WTC11 (cell line): ENCODE measurements around the gene DDX55. TPM values are rescaled to one million over a fixed set of nuclear protein-coding genes. Genes with fewer than 3 reads are reported as not detected.

Experiments used
- ATAC-seq: fragments of 200-7000 bp; cut with Tn5 transposase; 2 replicates; pipeline ENCODE4 v1.10.0; 2021; ENCODE audit warnings: mild to moderate bottlenecking, moderate library complexity
- CTCF ChIA-PET: fragments of 300-600 bp; sonication (Branson Sonifier 250); formaldehyde crosslinking; loops from one replicate; lab custom pipeline; 2021; ENCODE audit warnings: antibody characterized with exemption; lab: Charles Lee
- POLR2A ChIA-PET: fragments of 350-600 bp; sonication (Branson Sonifier 250); formaldehyde crosslinking; loops from one replicate; lab custom pipeline; 2021; ENCODE audit warnings: antibody characterized with exemption; lab: Charles Lee
- DNase-seq: peaks from one replicate; pipeline ENCODE4 v3.0.0; 2021; ENCODE audit warnings: low spot score
- H3K27ac Mint-ChIP-seq: 2 replicates; pipeline ENCODE4 v1.8.0; 2021; ENCODE audit warnings: mixed read lengths
- H3K27me3 Mint-ChIP-seq: 2 replicates; pipeline ENCODE4 v1.8.0; 2021; ENCODE audit warnings: low read depth, mild to moderate bottlenecking, moderate library complexity, mixed read lengths
- H3K36me3 Mint-ChIP-seq: 2 replicates; pipeline ENCODE4 v1.8.0; 2021; ENCODE audit warnings: mixed read lengths
- H3K4me1 Mint-ChIP-seq: 2 replicates; pipeline ENCODE4 v1.8.0; 2022; ENCODE audit warnings: mixed read lengths
- H3K4me3 Mint-ChIP-seq: 2 replicates; pipeline ENCODE4 v1.8.0; 2021; ENCODE audit warnings: mild to moderate bottlenecking, moderate library complexity, mixed read lengths
- H3K9me3 Mint-ChIP-seq: 2 replicates; pipeline ENCODE4 v1.8.0; 2021; ENCODE audit warnings: mixed read lengths
- CREB1 ChIP-seq: sonication (generic); formaldehyde crosslinking; IDR thresholded peaks from 2 replicates; pipeline ENCODE4 v1.8.0; 2023; ENCODE audit warnings: mild to moderate bottlenecking, missing genetic modification reagents
- E2F5 ChIP-seq: sonication (generic); formaldehyde crosslinking; IDR thresholded peaks from 2 replicates; pipeline ENCODE4 v1.8.1; 2022; ENCODE audit warnings: mild to moderate bottlenecking, moderate library complexity, missing genetic modification reagents
- ELF4 ChIP-seq: sonication (generic); formaldehyde crosslinking; IDR thresholded peaks from 2 replicates; pipeline ENCODE4 v1.8.1; 2022; ENCODE audit warnings: low read depth, mild to moderate bottlenecking, moderate library complexity, missing genetic modification reagents
- ESRRA ChIP-seq: sonication (generic); formaldehyde crosslinking; IDR thresholded peaks from 2 replicates; pipeline ENCODE4 v1.8.1; 2022; ENCODE audit warnings: mild to moderate bottlenecking, missing genetic modification reagents, borderline replicate concordance
- FOXJ3 ChIP-seq: sonication (generic); formaldehyde crosslinking; IDR thresholded peaks from 2 replicates; pipeline ENCODE4 v1.9.0; 2021; ENCODE audit warnings: missing genetic modification reagents, mild to moderate bottlenecking, borderline replicate concordance
- FOXP1 ChIP-seq: sonication (generic); formaldehyde crosslinking; IDR thresholded peaks from 2 replicates; pipeline ENCODE4 v1.8.0; 2022; ENCODE audit warnings: missing genetic modification reagents, mild to moderate bottlenecking, moderate library complexity, borderline replicate concordance
- IRF2 ChIP-seq: sonication (generic); formaldehyde crosslinking; IDR thresholded peaks from 2 replicates; pipeline ENCODE4 v1.8.0; 2022; ENCODE audit warnings: low read depth, missing genetic modification reagents, borderline replicate concordance
- JUN ChIP-seq: sonication (generic); formaldehyde crosslinking; IDR thresholded peaks from 2 replicates; pipeline ENCODE4 v1.8.0; 2023; ENCODE audit warnings: mild to moderate bottlenecking, missing genetic modification reagents
- KAT7 ChIP-seq: sonication (generic); formaldehyde crosslinking; IDR thresholded peaks from 2 replicates; pipeline ENCODE4 v1.8.1; 2023; ENCODE audit warnings: missing genetic modification reagents, mild to moderate bottlenecking, borderline replicate concordance
- NFE2L1 ChIP-seq: sonication (generic); formaldehyde crosslinking; IDR thresholded peaks from 2 replicates; pipeline ENCODE4 v1.8.1; 2023; ENCODE audit warnings: missing genetic modification reagents
- NR1H2 ChIP-seq: sonication (generic); formaldehyde crosslinking; IDR thresholded peaks from 2 replicates; pipeline ENCODE4 v1.9.0; 2021; ENCODE audit warnings: mild to moderate bottlenecking, moderate library complexity, missing genetic modification reagents
- NR3C1 ChIP-seq: sonication (generic); formaldehyde crosslinking; conservative IDR thresholded peaks from 2 replicates; pipeline ENCODE4 v1.8.1; 2023; ENCODE audit warnings: low read depth, mild to moderate bottlenecking, missing genetic modification reagents
- PRDM15 ChIP-seq: sonication (generic); formaldehyde crosslinking; IDR thresholded peaks from 2 replicates; pipeline ENCODE4 v1.8.0; 2022; ENCODE audit warnings: missing genetic modification reagents
- PRRX2 ChIP-seq: fragments of 250-450 bp; sonication (Bioruptor Pico); IDR thresholded peaks from 2 replicates; pipeline ENCODE4 v1.8.0; 2021; ENCODE audit warnings: mild to moderate bottlenecking
- SMAD3 ChIP-seq: sonication (generic); formaldehyde crosslinking; IDR thresholded peaks from 2 replicates; pipeline ENCODE4 v1.8.0; 2022; ENCODE audit warnings: missing genetic modification reagents, mild to moderate bottlenecking, borderline replicate concordance
- TEAD4 ChIP-seq: sonication (generic); formaldehyde crosslinking; IDR thresholded peaks from 2 replicates; pipeline ENCODE4 v1.8.0; 2022; ENCODE audit warnings: mild to moderate bottlenecking, missing genetic modification reagents
- ZBTB21 ChIP-seq: sonication (generic); formaldehyde crosslinking; IDR thresholded peaks from 2 replicates; pipeline ENCODE4 v1.8.1; 2023; ENCODE audit warnings: mild to moderate bottlenecking, missing genetic modification reagents, borderline replicate concordance
- ZNF138 ChIP-seq: sonication (generic); formaldehyde crosslinking; conservative IDR thresholded peaks from 2 replicates; pipeline ENCODE4 v1.8.1; 2022; ENCODE audit warnings: mild to moderate bottlenecking, moderate library complexity, missing genetic modification reagents
- ZNF423 ChIP-seq: fragments of 250-450 bp; sonication (Bioruptor Pico); IDR thresholded peaks from 2 replicates; pipeline ENCODE4 v2.1.2; 2022; ENCODE audit warnings: mild to moderate bottlenecking, moderate library complexity
- total RNA-seq: library from RNA; stranded (reverse); gene quantifications from 3 replicates; pipeline ENCODE4 v1.2.3, GENCODE V29; 2021
- TF ChIP-seq, protein P1 (sequence below): sonication (generic); formaldehyde crosslinking; IDR thresholded peaks from 2 replicates; pipeline ENCODE4 v1.8.0; 2023; ENCODE audit warnings: missing genetic modification reagents, mild to moderate bottlenecking, borderline replicate concordance
- TF ChIP-seq, protein P2 (sequence below): sonication (generic); formaldehyde crosslinking; conservative IDR thresholded peaks from 2 replicates; pipeline ENCODE4 v1.8.1; 2022; ENCODE audit warnings: mild to moderate bottlenecking, missing genetic modification reagents
- TF ChIP-seq, protein P3 (sequence below): sonication (generic); formaldehyde crosslinking; IDR thresholded peaks from 2 replicates; pipeline ENCODE4 v1.8.1; 2023; ENCODE audit warnings: mild to moderate bottlenecking, missing genetic modification reagents, moderate library complexity
- TF ChIP-seq, protein P4 (sequence below): sonication (generic); formaldehyde crosslinking; IDR thresholded peaks from 2 replicates; pipeline ENCODE4 v1.8.1; 2022; ENCODE audit warnings: missing genetic modification reagents, borderline replicate concordance

DDX55 gene
- total RNA-seq, 1 experiment from 2014 or later: 44.2 TPM

DNA sequence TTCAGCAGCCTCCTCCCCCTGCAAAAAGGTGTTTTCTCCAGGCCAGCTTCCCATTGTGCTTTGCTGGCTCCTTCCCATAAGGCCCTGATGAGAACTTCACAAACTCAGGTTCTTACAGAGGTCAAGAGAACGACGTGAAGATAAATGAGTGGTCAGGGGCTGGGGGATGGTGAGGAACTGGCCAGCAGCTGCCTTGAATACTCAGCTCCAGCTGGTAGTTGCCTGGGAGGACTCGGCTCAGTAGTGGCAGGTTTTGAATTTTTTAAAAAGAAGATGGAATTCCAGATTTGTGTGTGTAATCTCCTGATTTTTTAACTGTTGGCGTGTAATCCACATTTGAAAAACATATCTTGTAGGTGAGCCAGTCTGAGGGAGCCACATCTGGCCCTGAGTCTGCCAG is 5.9 kb downstream of the DDX55 start:
- Mint-ChIP-seq H3K27me3 (no peaks in the 10 kb centered on the region), H3K4me1 (peaks cover 5% of the 10 kb centered on the region), H3K4me3 (no peak overlapping the region), H3K27ac (no peak overlapping the region), H3K36me3 (peaks cover 72% of the 10 kb centered on the region), H3K9me3 (no peaks in the 10 kb centered on the region)
- ChIA-PET POLR2A (no interaction called here), CTCF (no interaction called here)
- TF ChIP-seq, protein P1, sequence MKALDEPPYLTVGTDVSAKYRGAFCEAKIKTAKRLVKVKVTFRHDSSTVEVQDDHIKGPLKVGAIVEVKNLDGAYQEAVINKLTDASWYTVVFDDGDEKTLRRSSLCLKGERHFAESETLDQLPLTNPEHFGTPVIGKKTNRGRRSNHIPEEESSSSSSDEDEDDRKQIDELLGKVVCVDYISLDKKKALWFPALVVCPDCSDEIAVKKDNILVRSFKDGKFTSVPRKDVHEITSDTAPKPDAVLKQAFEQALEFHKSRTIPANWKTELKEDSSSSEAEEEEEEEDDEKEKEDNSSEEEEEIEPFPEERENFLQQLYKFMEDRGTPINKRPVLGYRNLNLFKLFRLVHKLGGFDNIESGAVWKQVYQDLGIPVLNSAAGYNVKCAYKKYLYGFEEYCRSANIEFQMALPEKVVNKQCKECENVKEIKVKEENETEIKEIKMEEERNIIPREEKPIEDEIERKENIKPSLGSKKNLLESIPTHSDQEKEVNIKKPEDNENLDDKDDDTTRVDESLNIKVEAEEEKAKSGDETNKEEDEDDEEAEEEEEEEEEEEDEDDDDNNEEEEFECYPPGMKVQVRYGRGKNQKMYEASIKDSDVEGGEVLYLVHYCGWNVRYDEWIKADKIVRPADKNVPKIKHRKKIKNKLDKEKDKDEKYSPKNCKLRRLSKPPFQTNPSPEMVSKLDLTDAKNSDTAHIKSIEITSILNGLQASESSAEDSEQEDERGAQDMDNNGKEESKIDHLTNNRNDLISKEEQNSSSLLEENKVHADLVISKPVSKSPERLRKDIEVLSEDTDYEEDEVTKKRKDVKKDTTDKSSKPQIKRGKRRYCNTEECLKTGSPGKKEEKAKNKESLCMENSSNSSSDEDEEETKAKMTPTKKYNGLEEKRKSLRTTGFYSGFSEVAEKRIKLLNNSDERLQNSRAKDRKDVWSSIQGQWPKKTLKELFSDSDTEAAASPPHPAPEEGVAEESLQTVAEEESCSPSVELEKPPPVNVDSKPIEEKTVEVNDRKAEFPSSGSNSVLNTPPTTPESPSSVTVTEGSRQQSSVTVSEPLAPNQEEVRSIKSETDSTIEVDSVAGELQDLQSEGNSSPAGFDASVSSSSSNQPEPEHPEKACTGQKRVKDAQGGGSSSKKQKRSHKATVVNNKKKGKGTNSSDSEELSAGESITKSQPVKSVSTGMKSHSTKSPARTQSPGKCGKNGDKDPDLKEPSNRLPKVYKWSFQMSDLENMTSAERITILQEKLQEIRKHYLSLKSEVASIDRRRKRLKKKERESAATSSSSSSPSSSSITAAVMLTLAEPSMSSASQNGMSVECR: no peak
- no peak for TF ChIP-seq PRDM15 (CRISPR knock-in tag)
- TF ChIP-seq JUN: no peak
- no peak for TF ChIP-seq SMAD3 (CRISPR knock-in tag)
- TF ChIP-seq ZBTB21 (CRISPR knock-in tag): no peak
- no peak for TF ChIP-seq CREB1
- no peak for DNase-seq
- no peak for ATAC-seq

- ChIA-PET POLR2A (no interaction called here), CTCF (no interaction called here)
- TF ChIP-seq TEAD4 (no peak), E2F5 (CRISPR knock-in tag) (no peak), ZNF423 (CRISPR knock-in tag) (no peak), NFE2L1 (CRISPR knock-in tag) (no peak), ESRRA (CRISPR knock-in tag) (no peak), NR3C1 (CRISPR knock-in tag) (no peak), ELF4 (CRISPR knock-in tag) (no peak), NR1H2 (no peak)
- TF ChIP-seq, protein P2, sequence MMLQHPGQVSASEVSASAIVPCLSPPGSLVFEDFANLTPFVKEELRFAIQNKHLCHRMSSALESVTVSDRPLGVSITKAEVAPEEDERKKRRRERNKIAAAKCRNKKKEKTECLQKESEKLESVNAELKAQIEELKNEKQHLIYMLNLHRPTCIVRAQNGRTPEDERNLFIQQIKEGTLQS (CRISPR knock-in tag): no peak
- no peak for DNase-seq
- Mint-ChIP-seq H3K4me3 (no peak overlapping the region), H3K27me3 (no peaks in the 10 kb centered on the region), H3K9me3 (no peaks in the 10 kb centered on the region), H3K4me1 (peaks cover under 1% of the 10 kb centered on the region; the same call in 1 of the 2 replicates), H3K36me3 (peaks cover 72% of the 10 kb centered on the region), H3K27ac (no peak overlapping the region)
- no peak for ATAC-seq
Measured at GRCh38 chr12:123608182-123608581, 6.3 kb downstream of the DDX55 start.

GRCh38 chr12:123614110-123614509 is 12.2 kb downstream of the DDX55 start:
- POLR2A ChIA-PET: no interaction called here
- Mint-ChIP-seq H3K4me1 (no peaks in the 10 kb centered on the region), H3K27ac (no peak overlapping the region; the same call in 1 of the 2 replicates), H3K36me3 (peaks cover 85% of the 10 kb centered on the region), H3K27me3 (no peaks in the 10 kb centered on the region), H3K4me3 (no peak overlapping the region), H3K9me3 (no peaks in the 10 kb centered on the region)
- DNase-seq (no peak), ATAC-seq (no peak)
- CTCF ChIA-PET: no interaction called here
- TF ChIP-seq IRF2 (no peak), KAT7 (CRISPR knock-in tag) (no peak), FOXJ3 (CRISPR knock-in tag) (no peak), PRRX2 (CRISPR knock-in tag) (no peak), ZNF138 (CRISPR knock-in tag) (no peak), ZBTB21 (CRISPR knock-in tag) (no peak), ZNF423 (CRISPR knock-in tag) (no peak), FOXP1 (CRISPR knock-in tag) (no peak)
- TF ChIP-seq, protein P3, sequence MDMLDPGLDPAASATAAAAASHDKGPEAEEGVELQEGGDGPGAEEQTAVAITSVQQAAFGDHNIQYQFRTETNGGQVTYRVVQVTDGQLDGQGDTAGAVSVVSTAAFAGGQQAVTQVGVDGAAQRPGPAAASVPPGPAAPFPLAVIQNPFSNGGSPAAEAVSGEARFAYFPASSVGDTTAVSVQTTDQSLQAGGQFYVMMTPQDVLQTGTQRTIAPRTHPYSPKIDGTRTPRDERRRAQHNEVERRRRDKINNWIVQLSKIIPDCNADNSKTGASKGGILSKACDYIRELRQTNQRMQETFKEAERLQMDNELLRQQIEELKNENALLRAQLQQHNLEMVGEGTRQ (CRISPR knock-in tag): no peak
- TF ChIP-seq, protein P4, sequence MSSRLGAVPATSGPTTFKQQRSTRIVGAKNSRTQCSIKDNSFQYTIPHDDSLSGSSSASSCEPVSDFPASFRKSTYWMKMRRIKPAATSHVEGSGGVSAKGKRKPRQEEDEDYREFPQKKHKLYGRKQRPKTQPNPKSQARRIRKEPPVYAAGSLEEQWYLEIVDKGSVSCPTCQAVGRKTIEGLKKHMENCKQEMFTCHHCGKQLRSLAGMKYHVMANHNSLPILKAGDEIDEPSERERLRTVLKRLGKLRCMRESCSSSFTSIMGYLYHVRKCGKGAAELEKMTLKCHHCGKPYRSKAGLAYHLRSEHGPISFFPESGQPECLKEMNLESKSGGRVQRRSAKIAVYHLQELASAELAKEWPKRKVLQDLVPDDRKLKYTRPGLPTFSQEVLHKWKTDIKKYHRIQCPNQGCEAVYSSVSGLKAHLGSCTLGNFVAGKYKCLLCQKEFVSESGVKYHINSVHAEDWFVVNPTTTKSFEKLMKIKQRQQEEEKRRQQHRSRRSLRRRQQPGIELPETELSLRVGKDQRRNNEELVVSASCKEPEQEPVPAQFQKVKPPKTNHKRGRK (CRISPR knock-in tag): no peak
